ENCODE data around the gene KCNQ1. TPM values are rescaled to one million over a fixed set of nuclear protein-coding genes. Genes with fewer than 3 reads are reported as not detected.

KCNQ1 gene
- total and polyA plus RNA-seq, 2 of the 13 experiments (the other 11 are each of a cell fraction or from before 2014, with no cell fraction given), result 0.02 to 0.08 TPM

GRCh38 chr11:2869134-2869526 is 424.3 kb downstream of the KCNQ1 start:
- ChIA-PET POLR2A (no interaction called here), CTCF (ENCODE audit: low intra/inter-chr PET ratio, low total read pairs) (no interaction called here)
- TF ChIP-seq ZBTB49 (CRISPR knock-in tag; IDR thresholded peaks at IDR 0.05; ENCODE audit: borderline replicate concordance), result no peak
- TF ChIP-seq NFIC (IDR thresholded peaks at IDR 0.05; ENCODE audit: low read length), result no peak
- no peak for TF ChIP-seq CREBL2 (CRISPR knock-in tag; IDR thresholded peaks at IDR 0.05; ENCODE audit: borderline replicate concordance)
- TF ChIP-seq GZF1 (CRISPR knock-in tag; IDR thresholded peaks at IDR 0.05), result no peak
- no peak for TF ChIP-seq SOX6 (IDR thresholded peaks at IDR 0.05)
- no peak for TF ChIP-seq SOX6 (CRISPR knock-in tag; IDR thresholded peaks at IDR 0.05)
- TF ChIP-seq SSRP1 (CRISPR knock-in tag; IDR thresholded peaks at IDR 0.05), result no peak
- no peak for TF ChIP-seq ARID4A (CRISPR knock-in tag; IDR thresholded peaks at IDR 0.05; ENCODE audit: borderline replicate concordance)
- Histone ChIP-seq H3K4me2 (ENCODE audit: low read depth, low read length) (no peak overlapping the region), H3K27ac (ENCODE audit: extremely low read length, insufficient read depth, low read length) (no peak overlapping the region), H3K4me1 (ENCODE audit: insufficient read depth, low read length) (no peaks in the 10 kb centered on the region), H3K27me3 (ENCODE audit: control insufficient read depth in 1 of 2, insufficient read depth in 2 of 2, low read length in 2 of 2) (peaks cover 1 to 20% of the 10 kb centered on the region in 2 experiments), H3K9me3 (ENCODE audit: low read length) (no peaks in the 10 kb centered on the region), H2AFZ (ENCODE audit: low read length) (no peak overlapping the region), H3K79me2 (ENCODE audit: insufficient read depth, low read length) (no peaks in the 10 kb centered on the region), H3K36me3 (replicated peaks in 1 of 2; ENCODE audit: control insufficient read depth in 1 of 2, insufficient read depth in 2 of 2, low read length in 2 of 2) (no peaks in the 10 kb centered on the region), H4K20me1 (ENCODE audit: insufficient read depth, low read length) (peaks cover 4% of the 10 kb centered on the region; the same call in 1 of the 2 replicates), H3K4me3 (replicated peaks in 1 of 3; ENCODE audit: insufficient read depth in 1 of 3, low read depth in 2 of 3, low read length in 3 of 3) (no peak overlapping the region), H3K9ac (ENCODE audit: insufficient read depth, low read depth, low read length) (no peak overlapping the region)
- in situ Hi-C loops (cut with HindIII; ENCODE audit: extremely low pct_ligation_motif_present, low pct_unique_long_range_greater_than_20kb) (no loop called here), intact Hi-C loops (cut with micrococcal nuclease; ENCODE audit: unreplicated experiment) (no loop called here)
- BruUV-seq (replicated peaks), result no TSS peak
- FAIRE-seq, result no peak
- ATAC-seq, result no peak
- WGBS (ENCODE audit: low lambda C conversion rate), result 85% methylated on average over 37 of the region's 37 CpGs
- DNase-seq (ENCODE audit: low spot score), result no peak

Data from HepG2 (cell line).